VCaP (cell line): Measurements from ENCODE around the gene MGAT3.

ENCODE experiments used
- H3K27ac ChIP-seq: fragments of 450-650 bp; 2 replicates; pipeline ENCODE4 v1.5.1; 2017
- TF ChIP-seq, protein P1 (sequence below): fragments of 450-650 bp; conservative IDR thresholded peaks from 2 replicates; pipeline ENCODE4 v1.5.1; 2017; ENCODE audit warnings: mild to moderate bottlenecking, moderate library complexity

Gene MGAT3

DNA sequence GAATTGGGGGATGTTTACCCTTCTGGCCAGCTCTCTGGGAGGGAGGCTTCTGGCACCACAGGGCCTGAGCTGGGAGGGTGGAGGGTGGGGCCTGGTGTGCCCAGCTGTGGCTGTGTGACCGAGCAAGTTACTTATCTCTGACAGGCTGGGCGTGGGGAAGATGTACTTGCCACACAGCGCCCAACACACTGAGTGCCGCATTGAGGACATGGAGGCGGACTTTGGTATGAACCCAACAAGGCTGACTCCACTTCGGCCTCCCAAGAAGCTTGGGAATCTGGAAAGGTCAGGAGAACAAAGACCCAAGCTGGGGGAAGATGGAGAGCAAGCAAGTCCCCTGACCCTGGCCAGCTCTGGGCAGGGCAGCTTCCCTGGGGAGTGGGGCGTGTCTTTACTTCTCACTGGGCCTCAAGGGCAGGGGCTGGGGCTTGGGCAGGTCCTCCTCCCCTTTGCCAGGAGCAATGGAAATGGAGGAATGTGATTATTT is 2.4 kb upstream of the MGAT3 start:
- H3K27ac ChIP-seq = no peak overlapping the region
- TF ChIP-seq, protein P1, sequence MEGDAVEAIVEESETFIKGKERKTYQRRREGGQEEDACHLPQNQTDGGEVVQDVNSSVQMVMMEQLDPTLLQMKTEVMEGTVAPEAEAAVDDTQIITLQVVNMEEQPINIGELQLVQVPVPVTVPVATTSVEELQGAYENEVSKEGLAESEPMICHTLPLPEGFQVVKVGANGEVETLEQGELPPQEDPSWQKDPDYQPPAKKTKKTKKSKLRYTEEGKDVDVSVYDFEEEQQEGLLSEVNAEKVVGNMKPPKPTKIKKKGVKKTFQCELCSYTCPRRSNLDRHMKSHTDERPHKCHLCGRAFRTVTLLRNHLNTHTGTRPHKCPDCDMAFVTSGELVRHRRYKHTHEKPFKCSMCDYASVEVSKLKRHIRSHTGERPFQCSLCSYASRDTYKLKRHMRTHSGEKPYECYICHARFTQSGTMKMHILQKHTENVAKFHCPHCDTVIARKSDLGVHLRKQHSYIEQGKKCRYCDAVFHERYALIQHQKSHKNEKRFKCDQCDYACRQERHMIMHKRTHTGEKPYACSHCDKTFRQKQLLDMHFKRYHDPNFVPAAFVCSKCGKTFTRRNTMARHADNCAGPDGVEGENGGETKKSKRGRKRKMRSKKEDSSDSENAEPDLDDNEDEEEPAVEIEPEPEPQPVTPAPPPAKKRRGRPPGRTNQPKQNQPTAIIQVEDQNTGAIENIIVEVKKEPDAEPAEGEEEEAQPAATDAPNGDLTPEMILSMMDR = no peak

- H3K27ac ChIP-seq = peak overlapping the region; percentile 48; the same call in 1 of the 2 replicates
- TF ChIP-seq, protein P1 = no peak
These were observed 365 bp downstream of the MGAT3 start for GRCh38 chr22:39457198-39457555.

DNA sequence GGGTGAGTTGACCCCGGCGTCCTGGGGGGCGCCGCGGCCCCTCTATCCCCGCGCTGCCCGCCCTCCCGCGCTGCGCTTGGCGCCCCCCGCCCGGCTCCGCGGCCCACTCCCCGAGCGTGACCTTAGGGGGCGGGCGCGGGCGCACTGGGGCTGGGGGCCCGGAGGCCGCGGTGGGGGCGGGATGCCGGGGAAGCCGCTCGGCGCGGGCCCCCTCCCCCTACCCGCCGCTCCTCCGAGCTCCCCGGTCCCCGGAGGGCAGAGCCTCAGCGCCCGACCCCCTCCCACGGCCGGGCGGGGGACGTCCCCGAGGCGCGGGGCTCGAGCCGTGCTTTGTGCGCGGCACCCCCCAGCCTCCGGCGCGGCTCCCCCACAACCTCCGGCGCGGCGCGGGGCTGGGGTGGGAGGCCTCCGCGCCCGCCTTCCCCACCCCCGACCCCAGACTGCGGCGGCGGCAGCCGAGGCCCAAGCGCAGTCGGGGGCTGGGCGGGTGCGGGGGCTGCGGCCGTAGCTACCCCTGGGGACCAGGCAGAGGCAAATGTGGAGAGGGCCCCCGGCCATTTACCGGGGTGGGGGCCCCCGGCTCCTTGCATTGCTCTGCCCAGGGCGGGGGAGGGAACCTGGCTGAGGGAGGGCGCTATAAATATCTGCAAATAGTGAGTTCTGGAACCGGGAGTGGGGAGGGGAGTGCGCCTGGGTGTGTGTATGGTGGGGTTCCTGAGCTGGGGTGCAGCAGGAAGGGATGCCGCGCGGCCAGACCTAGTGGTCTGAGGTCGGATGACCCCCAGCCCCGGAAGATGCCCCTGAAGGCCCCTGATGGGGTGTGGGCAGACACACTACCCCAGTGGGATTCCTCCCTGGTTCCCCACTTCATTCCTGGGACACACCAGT is 988 bp downstream of the MGAT3 start:
- H3K27ac ChIP-seq = peak overlapping the region; percentile 48; the same call in 1 of the 2 replicates
- TF ChIP-seq, protein P1 = no peak

DNA sequence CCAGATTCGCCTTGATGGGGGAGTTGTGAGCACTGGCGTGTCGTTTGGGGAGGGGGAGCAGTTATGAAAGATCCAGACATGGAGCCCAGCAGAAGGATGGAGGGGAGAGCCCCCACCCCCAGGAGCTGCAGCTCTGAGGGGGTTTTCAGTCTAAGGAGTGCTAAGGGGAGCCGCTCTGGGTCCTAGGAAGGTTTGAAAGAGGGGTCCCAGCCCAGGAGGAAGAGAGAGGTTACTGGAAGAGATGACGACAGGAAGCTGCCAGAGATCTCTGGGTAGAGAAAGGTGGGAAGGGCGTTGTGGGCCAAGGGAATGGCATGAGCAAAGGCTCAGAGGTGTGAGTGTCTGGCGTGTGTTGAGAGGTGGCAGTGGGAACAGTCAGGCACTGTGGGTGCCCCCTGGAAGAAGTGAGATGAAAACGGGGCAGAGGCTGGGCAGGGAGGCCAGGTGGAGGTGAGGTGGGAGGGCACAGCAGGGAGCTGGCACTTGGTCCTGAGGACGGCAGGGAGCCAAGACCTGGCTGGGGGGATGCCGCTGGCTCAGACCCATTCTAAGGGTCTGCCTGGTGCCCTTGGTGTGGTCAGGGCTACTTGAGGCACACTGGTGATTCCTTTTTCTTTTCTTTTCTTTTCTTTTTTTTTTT is 1.8 kb downstream of the MGAT3 start:
- no peak overlapping the region for H3K27ac ChIP-seq
- TF ChIP-seq, protein P1 = no peak

DNA sequence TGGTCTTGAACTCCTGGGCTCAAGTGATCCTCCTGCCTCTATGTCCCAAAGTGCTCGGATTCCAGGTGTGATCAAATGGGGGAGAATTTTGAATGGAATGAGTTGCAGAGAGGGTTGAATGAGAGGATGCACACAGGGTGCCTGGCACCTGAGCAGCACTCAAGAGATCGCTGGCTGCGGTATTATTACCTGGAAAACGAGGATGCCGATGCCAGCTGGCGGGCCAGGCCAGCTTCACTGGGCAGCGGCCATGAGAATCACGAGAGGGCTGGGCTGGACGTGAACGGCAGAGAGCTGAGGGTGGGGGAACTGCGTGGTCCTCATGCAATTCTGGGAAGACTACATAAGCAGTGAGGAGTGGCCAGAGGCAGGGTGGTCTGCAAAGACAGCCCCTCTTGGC is 2.9 kb downstream of the MGAT3 start:
- H3K27ac ChIP-seq = no peak overlapping the region
- TF ChIP-seq, protein P1 = no peak

GRCh38 chr22:39462443-39463221 is 5.8 kb downstream of the MGAT3 start:
- TF ChIP-seq, protein P1 = no peak
- H3K27ac ChIP-seq = no peak overlapping the region

- TF ChIP-seq, protein P1 = no peak
- H3K27ac ChIP-seq = no peak overlapping the region
These were observed 6.5 kb downstream of the MGAT3 start for GRCh38 chr22:39463277-39463676.
